Stimulated activated CD4-positive, alpha-beta T cell treated with anti-CD3 and anti-CD28 coated beads, TNF-alpha, amount 100 ng/mL, for 1 hour (primary cell): ENCODE results near the gene MED31.
A peak's percentile ranks its signal among the peaks of the same experiment; 100 is the strongest.
"Not testable (repeated sequence)": the region's sequence is repeated elsewhere in the genome, so short reads cannot be mapped to it uniquely, and the experiment has no call there.

Experiments
- DNase-seq, 3 donors: peaks; one replicate each; pipeline ENCODE4 v3.0.0-alpha.2; 2020; ENCODE audit warnings: low read depth in 3 of 3, low spot score in 1 of 3

MED31 gene

DNA sequence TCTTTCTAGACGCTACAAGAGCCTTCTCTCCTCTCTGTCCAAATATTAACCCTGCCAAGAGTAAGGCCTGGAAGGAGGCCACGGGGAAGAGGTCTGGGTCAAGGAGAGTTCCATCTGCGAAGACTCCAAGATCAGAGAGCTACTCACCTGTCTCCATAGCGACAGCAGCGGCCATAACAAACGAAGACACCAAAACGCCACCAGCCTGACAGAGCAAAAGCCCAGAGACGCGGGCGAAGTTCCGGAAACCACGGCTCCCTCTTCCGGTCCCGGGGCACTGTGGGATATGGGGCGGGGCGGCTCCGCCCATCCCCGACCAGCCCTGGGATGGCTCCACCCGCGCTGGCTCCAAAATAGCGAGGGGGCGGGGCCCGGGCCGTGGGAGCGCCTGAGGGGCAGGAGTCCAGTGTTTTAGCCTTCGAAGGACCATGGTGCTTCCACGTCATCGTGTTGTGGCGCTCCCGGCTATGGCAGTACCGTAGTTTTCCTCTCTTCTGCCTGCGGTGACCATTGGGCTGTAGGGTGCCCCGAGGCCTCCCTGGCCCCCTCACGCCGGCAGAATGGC is at the start of gene MED31, which contains the start of gene C17orf100:
Gene MED31, minus strand, starts transcription at position 252 of the 565 bp plus-strand sequence. Its CDS starts 77 bp downstream, at position 175.
Gene C17orf100, plus strand, starts transcription at position 409 of the 565 bp plus-strand sequence. Its CDS starts 152 bp downstream, at position 561.
- DNase-seq: peak; percentile 83 to 93 (median 84)

DNA sequence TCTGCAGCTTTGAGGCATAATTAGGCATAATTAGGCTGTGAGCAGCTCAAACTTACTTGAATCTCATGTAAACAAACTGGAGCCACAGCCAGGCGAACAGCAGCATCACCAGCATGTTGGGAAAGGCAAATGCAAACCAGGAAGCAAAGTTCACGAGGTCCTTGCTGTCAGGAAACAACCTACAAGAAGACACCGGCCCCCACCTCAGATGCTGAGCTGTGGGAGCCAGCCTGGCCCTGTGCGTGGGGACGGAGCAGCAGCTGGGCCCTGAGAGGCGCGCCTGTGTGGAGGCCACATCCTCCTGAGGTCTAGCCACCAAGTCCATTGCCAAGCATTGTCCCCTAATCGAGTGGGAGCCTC is 49.5 kb upstream of the MED31 start:
- DNase-seq: no peak

DNA sequence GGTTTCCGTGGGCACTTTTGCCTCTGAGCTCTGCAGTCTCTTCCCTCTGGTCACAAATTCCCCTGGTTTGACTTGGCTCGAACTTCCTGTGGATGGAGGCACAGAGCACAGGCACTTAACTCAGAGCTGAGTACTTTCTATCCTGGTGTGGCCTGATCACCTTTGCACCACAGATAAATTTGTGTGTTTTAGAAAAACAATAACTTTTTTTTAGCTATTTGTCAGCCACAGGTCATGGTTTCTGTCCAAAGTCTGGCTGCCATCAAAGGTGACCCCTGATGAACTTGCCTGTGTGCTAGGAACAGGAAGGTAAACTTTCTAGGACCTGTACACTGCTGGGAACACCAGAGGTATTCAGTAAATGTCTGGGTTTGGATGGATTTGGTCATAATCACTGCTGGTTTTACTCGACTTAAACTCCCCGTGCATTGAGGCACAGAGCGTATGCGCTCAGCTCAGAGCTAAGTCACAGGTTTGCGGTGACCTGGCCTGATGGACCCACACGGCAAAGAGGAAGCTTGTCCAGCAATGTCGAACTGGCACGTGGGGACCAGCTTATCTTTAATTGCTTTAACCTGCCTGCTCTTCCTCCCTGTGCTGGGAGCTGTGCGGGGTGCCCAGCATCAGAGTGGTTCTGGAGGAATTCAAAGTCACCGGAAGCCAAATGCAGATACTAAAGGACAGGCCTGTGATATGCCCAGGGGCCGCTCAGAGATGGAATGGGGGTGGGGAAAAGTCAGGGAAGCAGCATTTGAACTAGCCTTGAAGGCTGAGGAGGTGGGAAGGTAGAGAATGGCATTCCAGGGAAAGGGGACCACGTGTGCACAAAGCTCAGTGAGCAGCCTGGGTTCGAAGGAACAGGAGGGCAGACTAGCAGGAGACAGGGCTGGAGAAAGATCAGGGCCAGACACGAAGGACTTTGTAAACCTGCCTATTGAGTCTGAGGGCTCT is 48.9 kb upstream of the MED31 start:
- DNase-seq: no peak

DNA sequence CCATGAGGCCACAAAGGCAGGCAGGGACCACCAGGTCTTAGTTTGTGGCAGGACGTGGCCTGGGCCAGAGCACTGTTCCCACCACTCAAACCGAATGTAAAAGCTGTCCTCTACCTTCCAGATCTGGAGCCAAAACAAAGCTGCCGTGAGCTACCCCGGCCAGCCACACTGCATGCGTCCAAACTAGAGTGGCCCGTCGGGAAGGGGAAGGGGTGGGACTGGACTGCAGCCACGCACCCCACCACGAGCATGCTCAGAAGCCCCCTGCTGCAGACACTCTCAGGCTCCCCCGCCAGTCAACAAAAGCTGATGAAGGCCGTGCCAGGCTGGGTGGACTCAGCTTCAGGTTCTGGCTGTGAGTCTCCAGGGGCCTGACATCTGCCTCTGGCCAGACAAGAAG is 46.6 kb upstream of the MED31 start:
- no peak for DNase-seq

DNA sequence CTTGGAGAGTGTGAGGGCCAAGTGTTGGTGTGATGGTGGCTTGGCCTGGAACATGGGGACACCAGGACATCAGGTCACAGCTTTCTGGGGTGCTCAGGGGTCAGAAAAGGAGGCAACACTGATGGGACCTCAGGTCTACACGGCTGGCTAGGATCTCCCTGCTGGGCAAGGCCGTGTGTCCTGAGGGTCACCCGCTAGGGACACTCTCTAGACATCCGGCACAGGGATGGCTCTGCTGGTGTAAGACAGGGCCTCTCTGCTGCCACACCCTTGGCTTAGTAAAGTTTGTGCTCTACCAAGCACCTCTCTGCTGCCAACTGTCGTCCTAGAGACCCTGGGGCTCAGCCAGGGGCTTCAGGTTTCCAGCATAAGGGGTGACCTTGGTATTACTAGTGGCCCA is 45.5 kb upstream of the MED31 start:
- no peak for DNase-seq

DNA sequence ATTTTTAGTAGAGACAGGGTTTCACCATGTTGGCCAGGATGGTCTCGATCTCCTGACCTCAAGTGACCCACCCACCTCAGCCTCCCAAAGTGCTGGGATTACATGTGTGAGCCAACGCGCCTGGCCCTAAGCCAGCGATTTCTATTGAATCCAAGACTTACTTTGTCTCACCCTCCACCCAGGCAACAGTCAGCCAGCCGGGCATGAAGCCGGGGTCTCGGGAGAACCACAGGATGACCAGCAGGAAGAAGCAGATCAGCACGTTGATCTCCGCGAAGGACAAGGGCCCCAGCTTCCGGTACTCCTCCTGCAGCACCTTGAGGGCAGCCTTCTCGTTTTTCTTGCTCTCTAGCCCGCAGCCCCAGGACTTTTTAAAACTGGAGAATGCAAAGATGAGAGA is 44.2 kb upstream of the MED31 start:
- DNase-seq: no peak

DNA sequence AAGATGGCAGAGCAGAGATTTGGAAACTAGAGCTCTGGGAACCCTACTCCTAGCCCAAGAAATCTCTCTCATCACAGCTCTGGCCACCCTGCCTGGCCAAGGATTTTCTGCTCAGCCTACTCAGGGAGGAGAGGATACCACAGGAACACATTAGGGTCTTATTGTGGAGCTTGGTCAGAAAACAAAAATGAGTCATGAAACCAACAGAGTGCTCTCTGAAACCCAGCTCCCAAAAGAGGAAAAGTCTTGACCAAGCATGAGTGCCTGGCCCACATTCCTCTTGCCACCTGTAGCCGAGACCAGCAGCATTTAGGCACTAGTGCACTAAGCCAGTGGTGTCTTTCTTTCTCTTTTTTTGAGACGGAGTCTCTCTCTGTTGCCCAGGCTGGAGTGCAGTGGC is 43.6 kb upstream of the MED31 start:
- DNase-seq: no peak

DNA sequence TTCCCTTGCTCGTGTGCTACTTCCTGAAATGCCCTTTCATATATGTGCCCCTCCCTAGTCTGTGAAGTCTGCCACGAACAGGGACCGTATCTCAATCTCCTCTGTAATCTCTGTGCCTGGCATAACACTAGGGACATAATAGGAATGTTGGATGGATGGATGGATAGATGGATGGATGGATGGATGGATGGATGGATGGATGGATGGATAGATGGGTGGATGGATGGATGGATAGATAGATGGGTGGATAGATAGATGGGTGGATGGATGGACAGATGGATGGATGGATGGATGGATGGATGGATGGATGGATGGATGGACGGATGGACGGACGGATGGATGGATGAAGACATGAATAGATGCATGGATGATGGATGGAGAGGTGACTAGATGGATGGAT is 40.6 kb upstream of the MED31 start:
- not testable (repeated sequence) for DNase-seq

DNA sequence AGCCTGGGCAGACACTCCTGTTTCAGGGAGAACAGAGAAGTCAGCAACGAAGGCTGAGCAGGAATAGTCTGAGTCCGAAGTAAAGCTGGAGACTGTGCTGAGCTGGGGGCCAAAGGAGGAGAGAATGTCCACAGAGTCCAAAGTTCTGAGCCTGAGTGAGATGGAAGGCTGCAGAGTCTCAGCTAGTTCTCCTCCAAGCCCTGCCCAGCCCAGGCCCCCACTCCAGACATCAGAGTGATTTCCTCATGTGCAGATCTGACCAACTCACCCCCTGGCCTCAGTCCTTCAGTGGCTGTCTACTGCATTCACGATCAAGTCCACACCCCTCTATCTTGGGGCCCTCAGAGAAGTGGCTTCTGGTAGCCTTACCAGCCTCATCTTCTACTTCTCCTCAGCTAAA is 40.1 kb upstream of the MED31 start:
- DNase-seq: no peak

DNA sequence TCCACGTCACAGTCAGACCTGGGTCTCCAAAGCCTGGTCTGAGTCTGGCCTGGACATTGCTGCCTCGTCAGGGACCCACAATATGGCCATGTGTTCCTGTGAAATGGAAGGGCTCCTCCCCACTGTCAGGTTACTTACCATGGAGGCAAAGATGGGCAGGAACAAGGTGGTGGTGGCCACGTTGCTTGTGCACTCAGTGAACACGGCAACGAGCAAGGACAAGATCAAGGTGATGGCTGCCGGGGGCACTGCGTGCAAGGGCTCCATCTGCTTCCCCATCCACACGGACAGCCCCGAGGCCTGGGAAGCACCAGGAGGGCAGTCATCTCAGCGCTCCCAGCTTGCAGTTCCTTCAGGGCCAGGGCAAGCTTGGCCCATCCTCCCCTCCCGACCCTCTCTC is 39.2 kb upstream of the MED31 start:
- DNase-seq: no peak

DNA sequence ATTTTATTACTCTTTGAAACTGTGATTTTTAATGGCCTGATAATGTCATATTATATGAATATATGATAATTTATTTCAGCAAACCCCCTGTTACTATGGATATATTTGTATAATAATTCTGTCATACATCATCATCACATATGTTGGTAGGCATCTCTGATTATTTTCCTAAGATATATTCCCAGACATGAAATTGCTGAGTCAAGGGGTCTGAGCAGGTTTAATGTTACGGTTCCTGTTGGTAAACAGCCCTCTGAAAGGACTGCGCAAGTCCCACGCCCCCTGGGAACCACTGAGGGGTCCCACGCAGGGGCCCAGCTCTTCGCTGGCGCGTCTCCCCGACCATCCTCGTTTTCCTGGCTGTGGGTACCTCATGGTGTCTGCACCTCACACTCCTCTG is 37.5 kb upstream of the MED31 start:
- DNase-seq: no peak

DNA sequence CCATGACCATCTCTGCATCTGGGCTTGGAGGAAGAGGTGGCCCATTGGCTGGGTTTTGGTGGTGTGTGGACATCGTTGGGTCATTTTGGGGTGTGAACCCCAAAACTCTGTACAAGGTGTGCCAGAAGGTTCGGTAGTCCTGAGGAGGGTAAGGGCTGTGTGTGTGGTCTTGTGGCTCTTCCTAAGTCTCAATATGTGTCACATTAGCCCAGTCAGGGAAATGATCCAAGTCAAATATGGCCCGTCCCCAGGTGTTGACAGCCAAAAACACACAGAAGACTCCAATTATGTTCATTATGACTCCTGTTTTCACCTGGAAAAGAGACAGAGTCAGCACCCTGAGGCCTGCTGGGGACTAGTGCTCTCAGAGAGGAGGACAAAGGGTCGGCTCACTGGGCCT is 34.6 kb upstream of the MED31 start:
- no peak for DNase-seq

DNA sequence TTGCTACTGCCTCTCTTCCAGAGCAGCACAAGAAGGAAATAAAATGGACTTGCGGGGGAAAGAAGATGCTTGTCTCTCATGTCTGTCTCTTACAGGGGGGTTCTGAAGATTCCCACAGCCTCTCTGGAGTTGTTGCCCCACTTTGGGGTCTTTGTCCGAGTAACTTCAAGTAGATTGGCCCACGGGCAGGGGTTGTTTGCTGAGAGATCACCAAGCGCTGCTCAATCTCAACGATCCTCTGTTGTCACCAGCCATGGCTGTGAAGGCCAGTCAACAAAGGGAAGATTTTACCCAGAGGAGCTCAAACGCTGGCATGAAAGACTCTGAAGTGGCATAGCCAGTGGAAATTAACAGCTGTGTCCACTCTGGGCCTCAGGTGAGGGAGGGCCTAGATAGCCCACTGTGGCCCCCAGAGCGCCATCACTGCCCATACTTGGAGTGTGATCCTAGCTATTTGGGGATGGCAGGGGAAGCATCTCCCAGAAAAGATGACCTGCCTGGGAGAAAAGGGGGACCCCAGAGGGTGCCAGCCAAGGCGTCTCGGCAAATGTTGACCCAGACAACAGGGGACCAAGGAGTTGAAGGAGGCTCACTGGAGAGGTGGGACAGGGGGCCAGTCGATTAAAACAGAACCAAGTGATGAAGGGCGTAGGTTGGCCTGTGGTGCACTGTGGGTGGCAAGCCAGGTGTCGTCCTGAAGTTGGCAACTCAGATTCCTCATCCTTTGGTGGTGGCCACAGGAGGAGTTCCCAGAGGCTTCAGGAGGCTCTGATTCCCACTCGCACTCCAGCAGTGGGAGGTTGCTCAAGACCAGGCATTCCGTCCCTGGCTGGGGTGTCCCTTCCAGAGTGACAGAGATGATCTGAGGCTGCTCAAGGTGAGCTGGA is 33.7 kb upstream of the MED31 start:
- DNase-seq: no peak

DNA sequence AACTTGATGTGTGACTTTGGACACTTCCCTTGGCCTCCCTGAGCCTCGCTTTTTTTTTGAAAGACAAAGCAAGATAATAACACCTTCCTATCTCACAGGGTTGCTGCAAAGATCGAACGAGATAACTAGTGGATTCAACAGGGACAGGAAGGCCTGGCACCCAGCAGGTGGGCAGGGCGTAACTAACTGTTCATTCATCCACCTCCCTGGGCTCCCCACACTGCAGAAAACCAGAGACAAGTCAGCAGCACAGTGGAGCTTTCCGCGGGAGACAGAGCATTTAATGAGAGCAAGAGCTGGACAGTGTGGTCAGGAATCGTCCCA is 33.0 kb upstream of the MED31 start:
- DNase-seq: no peak

DNA sequence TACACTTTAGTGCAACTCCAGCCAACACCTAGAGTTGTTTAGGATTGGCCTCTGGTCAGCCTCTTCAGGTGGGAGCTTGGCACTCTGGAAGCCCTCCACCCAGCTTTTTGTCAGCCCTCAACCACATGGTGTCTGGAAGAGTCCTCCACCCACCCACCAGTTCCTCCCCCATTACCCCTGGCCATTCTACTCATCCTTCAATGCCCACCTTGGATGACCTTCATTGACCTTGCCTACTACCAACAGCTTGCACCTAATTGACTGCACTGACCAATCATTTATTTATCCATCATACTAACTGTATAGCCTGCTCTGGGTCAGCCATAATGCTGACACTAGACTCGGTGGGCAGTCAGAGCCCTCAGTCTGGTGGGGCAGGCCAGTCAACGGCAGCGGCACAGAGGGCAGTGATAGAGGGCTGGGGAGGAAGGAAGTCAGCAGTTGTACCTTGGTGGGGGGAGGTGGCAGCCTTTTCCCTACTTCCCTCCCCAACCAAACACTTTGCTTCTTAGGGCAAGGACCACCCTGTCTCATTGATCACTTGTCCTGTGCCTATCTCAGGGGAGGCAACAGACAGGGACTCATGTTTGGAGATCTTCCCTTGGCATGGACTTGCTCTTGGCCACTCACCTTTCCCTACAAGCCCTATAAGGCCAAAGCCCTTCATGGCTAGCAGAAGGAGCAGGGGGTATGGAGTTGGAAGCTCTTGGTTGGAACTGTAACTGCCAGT is 32.5 kb upstream of the MED31 start:
- DNase-seq: no peak

DNA sequence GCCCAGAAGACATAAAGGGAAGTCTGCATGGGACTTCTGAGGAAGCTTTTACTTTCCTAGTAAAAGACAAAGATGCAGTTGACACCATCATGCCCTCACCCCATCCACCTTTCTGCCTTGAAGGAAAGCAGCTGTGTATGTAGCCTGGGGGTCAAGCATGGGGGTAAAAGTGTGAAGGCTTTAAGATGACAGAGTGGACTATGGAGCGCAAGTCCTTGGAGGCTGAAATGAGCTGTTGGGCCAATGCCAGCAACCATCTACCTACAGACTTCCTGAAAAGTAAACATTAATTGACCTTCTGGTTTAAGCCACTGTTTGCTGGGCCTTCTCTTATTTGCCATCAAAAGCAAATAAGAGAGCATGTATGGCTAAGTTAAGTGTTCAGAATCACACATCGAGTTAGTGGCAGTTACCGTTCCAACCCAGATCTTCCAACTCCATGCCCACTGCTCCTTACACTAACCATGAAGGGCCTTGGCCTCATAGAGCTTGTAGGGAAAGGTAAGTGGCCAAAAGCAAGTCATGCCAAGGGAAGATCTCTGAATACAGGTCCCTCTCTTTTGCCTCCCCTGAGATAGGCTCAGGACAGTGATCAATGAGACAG is 31.8 kb upstream of the MED31 start:
- no peak for DNase-seq

DNA sequence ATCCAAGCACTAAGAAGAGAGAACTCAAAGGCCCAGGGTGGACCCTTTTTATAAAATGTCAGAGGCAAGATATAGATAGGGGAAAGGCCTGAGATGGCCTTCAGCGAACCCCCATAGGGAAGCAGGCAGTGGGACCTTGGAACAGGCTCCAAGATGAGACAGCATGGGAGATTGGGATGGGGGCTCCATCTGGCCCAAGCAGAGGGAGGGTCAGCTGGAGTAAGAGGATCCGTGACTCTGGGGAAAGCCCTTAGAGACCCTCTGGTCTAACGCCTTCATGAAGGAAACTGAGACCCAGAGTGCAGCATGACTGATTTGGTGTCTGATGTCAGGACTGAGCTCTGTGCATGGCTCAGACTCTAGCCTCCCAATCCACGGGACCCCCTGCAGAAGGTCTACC is 30.9 kb upstream of the MED31 start:
- no peak for DNase-seq

DNA sequence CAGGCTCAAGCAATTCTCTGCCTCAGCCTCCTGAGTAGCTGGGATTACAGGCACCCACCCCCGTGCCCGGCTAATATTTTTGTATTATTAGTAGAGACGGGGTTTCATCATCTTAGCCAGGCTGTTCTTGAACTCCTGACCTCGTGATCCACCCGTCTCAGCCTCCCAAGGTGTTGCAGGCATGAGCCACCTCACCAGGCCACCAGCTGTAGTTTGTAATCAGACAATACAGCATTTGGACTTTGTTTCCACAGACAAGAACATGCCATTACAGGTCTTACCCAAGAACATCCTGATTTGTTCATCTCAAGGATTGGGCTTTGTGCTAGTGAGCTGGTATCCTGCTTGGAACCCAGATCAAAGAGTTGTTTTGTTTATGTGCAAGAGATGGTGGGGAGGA is 30.3 kb upstream of the MED31 start:
- DNase-seq: no peak

DNA sequence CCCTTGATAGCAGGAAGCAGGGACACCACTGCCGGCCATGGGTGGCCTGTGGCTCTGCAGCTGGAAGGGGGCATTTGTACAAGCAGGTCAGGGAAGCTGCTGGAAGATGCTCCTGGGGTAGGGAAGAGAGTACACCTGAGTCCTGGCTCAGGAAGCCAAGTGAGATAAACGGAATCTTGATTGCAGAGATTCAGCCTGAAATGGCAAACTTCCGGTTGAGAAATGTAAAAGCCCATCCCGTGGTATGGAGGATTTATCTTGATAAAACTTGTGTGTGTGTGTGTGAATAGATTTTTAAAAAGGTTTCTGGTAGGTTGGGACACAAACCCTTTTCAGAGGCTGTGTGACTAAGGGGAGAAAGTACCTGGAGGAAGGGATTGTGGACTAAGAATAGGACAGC is 29.8 kb upstream of the MED31 start:
- DNase-seq: no peak

DNA sequence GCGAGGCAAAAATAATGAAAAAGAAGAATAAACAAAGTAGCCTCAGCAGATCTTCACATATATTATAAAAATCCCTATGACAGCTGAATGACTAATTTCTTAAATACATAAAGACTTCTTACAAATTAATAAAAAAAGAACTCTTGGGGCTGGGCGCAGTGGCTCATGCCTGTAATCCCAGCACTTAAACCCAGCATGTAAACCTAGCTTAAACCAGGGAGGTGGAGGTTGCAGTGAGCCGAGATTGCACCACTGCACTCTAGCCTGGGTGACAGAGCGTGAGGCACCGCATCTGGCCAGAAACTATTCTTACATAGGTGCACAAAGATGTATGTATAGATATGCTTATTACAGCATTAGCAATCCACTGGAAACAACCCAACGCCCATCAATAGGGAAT is 27.8 kb upstream of the MED31 start:
- no peak for DNase-seq

DNA sequence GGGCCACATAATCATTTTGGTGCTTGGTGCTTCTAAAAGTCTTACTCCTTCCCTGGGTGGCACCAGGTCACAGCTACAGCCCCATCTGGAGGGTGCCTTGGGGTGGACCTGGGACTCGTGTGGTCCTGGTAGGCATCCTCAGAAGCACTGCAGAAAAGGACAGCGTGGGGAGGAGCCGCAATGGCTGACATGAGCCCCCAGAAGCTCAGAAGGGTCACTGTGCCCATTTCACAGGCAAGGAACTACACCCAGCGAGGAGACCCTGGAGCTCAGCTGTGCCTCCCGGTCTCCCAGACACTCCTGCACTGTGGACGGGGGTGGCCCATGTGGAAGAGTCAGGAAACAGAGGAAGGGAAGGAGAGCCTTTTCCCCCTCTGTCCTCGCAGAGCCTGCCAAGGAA is 26.5 kb upstream of the MED31 start:
- no peak for DNase-seq
